Astrocyte (in vitro differentiated cells and primary cell): ENCODE data around the gene TMEM129.

Experiments used
- EZH2 ChIP-seq: IDR thresholded peaks from 2 replicates; pipeline ENCODE4 v1.6.1; 2012; ENCODE audit warnings: mild to moderate bottlenecking, low read length, inconsistent platforms; ENCODE audit not compliant: insufficient read depth
- TF ChIP-seq, protein P1 (sequence below): IDR thresholded peaks from 2 replicates; pipeline ENCODE4 v1.5.1; 2011; ENCODE audit warnings: low read depth, mild to moderate bottlenecking, inconsistent platforms, low read length, moderate library complexity; ENCODE audit not compliant: insufficient read depth

DNA sequence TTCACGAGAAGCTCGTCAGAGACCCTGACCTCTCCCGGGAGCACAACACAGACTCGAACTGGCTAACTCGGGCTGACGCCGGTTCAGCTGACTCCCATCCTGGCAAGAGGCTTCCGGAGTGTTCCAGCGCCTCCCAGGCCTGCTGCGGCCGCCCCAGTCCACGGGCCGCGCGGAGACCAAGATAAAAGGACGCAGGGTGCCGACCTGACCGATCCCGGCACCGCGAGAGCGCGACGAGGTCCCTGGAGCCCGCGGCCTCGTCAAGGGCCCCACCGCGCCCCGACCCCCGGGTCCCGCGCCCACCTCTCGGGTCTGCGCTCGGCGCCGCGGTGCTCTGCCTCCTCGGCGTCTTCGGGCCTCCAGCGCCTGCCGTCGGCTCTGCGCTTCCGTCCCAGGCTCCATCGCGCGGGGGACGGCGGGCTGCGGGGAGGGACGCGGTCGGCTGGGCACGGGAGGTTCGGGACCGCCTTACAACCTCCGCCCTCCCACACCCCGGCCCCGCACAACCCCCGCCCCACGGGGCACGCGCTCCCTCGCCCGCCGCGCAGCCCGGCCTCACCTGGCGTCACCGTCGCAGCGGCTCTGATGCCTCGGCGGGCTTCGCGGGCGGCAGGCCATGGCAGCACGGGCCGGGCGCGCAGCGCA, 9.4 kb downstream of the TMEM129 start:
- TF ChIP-seq, protein P1, sequence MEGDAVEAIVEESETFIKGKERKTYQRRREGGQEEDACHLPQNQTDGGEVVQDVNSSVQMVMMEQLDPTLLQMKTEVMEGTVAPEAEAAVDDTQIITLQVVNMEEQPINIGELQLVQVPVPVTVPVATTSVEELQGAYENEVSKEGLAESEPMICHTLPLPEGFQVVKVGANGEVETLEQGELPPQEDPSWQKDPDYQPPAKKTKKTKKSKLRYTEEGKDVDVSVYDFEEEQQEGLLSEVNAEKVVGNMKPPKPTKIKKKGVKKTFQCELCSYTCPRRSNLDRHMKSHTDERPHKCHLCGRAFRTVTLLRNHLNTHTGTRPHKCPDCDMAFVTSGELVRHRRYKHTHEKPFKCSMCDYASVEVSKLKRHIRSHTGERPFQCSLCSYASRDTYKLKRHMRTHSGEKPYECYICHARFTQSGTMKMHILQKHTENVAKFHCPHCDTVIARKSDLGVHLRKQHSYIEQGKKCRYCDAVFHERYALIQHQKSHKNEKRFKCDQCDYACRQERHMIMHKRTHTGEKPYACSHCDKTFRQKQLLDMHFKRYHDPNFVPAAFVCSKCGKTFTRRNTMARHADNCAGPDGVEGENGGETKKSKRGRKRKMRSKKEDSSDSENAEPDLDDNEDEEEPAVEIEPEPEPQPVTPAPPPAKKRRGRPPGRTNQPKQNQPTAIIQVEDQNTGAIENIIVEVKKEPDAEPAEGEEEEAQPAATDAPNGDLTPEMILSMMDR, result no peak
- TF ChIP-seq EZH2, result no peak
